Activated naive CD4-positive, alpha-beta T cell treated with anti-CD3 and anti-CD28 coated beads for 36 hours (primary cell): ENCODE measurements around the gene ANKRD13C. TPM values are rescaled to one million over a fixed set of nuclear protein-coding genes. Genes with fewer than 3 reads are reported as not detected.
"Not testable (repeated sequence)": the region's sequence is repeated elsewhere in the genome, so short reads cannot be mapped to it uniquely, and the experiment has no call there.

Experiments used
- CTCF ChIA-PET: fragments of 350-600 bp; sonication (Branson Sonifier 250); formaldehyde crosslinking; loops from one replicate; lab custom pipeline; 2021; ENCODE audit warnings: antibody characterized with exemption; lab: Charles Lee
- DNase-seq: peaks from one replicate; pipeline ENCODE4 v3.0.0-alpha.2; 2020
- H3K27ac Mint-ChIP-seq: one replicate; pipeline ENCODE4 v1.8.0; 2021; ENCODE audit warnings: mild to moderate bottlenecking, mixed read lengths
- H3K27me3 Mint-ChIP-seq: one replicate; pipeline ENCODE4 v1.8.0; 2021; ENCODE audit warnings: low read depth, mixed read lengths
- H3K36me3 Mint-ChIP-seq: one replicate; pipeline ENCODE4 v1.8.0; 2021; ENCODE audit warnings: low read depth, mixed read lengths
- H3K4me1 Mint-ChIP-seq: one replicate; pipeline ENCODE4 v1.8.0; 2021; ENCODE audit warnings: low read depth, mixed read lengths
- H3K4me3 Mint-ChIP-seq: one replicate; pipeline ENCODE4 v1.8.0; 2021; ENCODE audit warnings: mild to moderate bottlenecking, moderate library complexity, mixed read lengths
- H3K9me3 Mint-ChIP-seq: one replicate; pipeline ENCODE4 v1.8.0; 2021; ENCODE audit warnings: mixed read lengths
- intact Hi-C: fragments of 100-400 bp; cut with micrococcal nuclease; formaldehyde crosslinking; loops from one replicate; pipeline ENCODE4 v1.15.1; 2023
- total RNA-seq, 2 experiments: library from RNA; stranded (reverse); gene quantifications; one replicate each; pipeline ENCODE4 v1.2.3, GENCODE V29; 2021

The ANKRD13C gene
- total RNA-seq, 2 experiments from 2014 or later = 9.2 to 10.3 TPM

GRCh38 chr1:70382682-70383081 is 28.2 kb upstream of the ANKRD13C start:
- H3K9me3 Mint-ChIP-seq = no peaks in the 10 kb centered on the region
- no peak for DNase-seq
- H3K4me3 Mint-ChIP-seq = no peak overlapping the region
- no peaks in the 10 kb centered on the region for H3K36me3 Mint-ChIP-seq
- CTCF ChIA-PET = interaction anchor here (0.8 kb wide), 1 partner anchor 241 kb away, joined by 3 read pairs; no protein-coding TSS in a partner anchor
- intact Hi-C loops = no loop called here
- H3K4me1 Mint-ChIP-seq = no peaks in the 10 kb centered on the region
- H3K27ac Mint-ChIP-seq = no peak overlapping the region
- peaks cover 3% of the 10 kb centered on the region for H3K27me3 Mint-ChIP-seq

DNA sequence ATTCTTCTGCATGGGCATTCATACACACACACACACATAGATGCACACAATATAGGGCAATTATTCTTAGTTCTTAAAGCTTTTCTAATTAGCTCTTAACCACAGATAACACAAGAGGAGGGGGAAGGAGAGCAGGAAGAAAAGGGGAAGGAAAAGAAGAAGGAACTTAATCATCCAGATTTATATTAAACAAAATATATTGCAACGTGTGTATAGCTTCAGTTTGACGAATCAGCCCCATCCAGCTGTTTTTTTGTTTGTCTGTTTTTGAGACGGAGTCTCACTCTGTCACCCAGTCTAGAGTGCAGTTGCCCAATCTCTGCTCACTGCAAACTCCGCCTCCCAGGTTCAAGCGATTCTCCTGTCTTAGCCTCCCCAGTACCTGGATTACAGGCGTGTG is 21.7 kb upstream of the ANKRD13C start:
- CTCF ChIA-PET = no interaction called here
- Mint-ChIP-seq H3K36me3 (no peaks in the 10 kb centered on the region), H3K27ac (no peak overlapping the region)

DNA sequence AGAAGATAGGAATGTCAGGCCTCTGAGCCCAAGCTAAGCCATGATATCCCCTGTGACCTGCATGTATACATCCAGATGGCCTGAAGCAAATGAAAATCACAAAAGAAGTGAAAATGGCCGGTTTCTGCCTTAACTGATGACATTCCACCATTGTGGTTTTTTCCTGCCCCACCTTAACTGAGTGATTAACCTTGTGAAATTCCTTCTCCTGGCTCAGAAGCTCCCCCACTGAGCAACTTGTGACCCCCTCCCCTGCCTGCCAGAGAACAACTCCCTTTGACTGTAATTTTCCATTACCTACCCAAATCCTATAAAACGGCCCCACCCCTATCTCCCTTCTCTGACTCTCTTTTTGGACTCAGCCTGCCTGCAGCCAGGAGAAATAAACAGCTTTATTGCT is 19.1 kb upstream of the ANKRD13C start:
- DNase-seq, H3K4me1 Mint-ChIP-seq, H3K27me3 Mint-ChIP-seq, CTCF ChIA-PET, H3K9me3 Mint-ChIP-seq, H3K36me3 Mint-ChIP-seq, intact Hi-C loops, H3K27ac Mint-ChIP-seq, H3K4me3 Mint-ChIP-seq: not testable (repeated sequence)

More for the DNA sequence above, 21.7 kb upstream of the ANKRD13C start:
- DNase-seq = no peak
- intact Hi-C loops = no loop called here
- Mint-ChIP-seq H3K4me3 (no peak overlapping the region), H3K9me3 (no peaks in the 10 kb centered on the region), H3K4me1 (no peaks in the 10 kb centered on the region), H3K27me3 (no peaks in the 10 kb centered on the region)

DNA sequence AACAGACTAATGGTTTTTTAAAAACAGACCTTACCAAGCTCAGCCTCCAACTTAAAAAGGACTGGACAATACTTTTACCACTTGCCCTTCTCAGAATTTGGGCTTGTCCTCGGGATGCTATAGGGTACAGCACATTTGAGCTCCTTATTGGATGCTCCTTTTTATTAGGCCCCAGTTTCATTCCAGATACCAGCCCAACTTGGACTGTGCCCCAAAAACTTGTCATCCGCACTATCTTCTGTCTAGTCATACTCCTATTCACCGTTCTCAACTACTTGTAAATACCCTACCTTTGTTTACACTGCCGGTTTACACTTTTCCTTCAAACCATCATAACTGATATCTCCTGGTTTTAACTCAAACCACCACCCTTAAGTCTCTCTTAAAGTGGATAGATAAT is 17.9 kb upstream of the ANKRD13C start:
- H3K4me3 Mint-ChIP-seq = no peak overlapping the region
- peaks cover 3% of the 10 kb centered on the region for H3K36me3 Mint-ChIP-seq
- no peaks in the 10 kb centered on the region for H3K4me1 Mint-ChIP-seq
- intact Hi-C loops = no loop called here
- H3K27ac Mint-ChIP-seq = no peak overlapping the region
- CTCF ChIA-PET = interaction anchor here (0.6 kb wide), 2 partner anchors 14 to 151 kb away, joined by 3 to 6 read pairs; partner anchors contain the start of gene SRSF11
- no peaks in the 10 kb centered on the region for H3K27me3 Mint-ChIP-seq
- no peak for DNase-seq
- no peaks in the 10 kb centered on the region for H3K9me3 Mint-ChIP-seq

DNA sequence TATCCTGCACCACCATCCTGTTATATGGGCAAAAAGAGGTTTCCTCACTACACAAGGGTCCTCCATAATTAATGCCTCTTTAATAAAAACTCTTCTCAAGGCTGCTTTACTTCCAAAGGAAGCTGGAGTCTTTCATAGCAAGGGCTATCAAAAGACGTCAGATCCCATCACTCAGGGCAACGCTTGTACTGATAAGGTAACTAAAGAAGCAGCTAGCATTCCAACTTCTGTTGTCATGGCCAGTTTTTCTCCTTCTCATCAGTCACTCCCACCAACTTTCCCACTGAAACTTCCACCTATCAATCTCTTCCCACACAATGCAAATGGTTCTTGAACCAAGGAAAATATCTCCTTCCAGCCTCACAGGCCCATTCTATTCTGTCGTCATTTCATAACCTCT is 17.1 kb upstream of the ANKRD13C start:
- H3K4me1 Mint-ChIP-seq, H3K4me3 Mint-ChIP-seq, H3K36me3 Mint-ChIP-seq, H3K27ac Mint-ChIP-seq, H3K27me3 Mint-ChIP-seq, intact Hi-C loops, CTCF ChIA-PET, DNase-seq, H3K9me3 Mint-ChIP-seq: not testable (repeated sequence)

- CTCF ChIA-PET, H3K4me1 Mint-ChIP-seq, intact Hi-C loops, H3K4me3 Mint-ChIP-seq, H3K27me3 Mint-ChIP-seq, DNase-seq, H3K9me3 Mint-ChIP-seq, H3K27ac Mint-ChIP-seq, H3K36me3 Mint-ChIP-seq: not testable (repeated sequence)
These were observed 12.9 kb upstream of the ANKRD13C start for GRCh38 chr1:70367397-70367796.

DNA sequence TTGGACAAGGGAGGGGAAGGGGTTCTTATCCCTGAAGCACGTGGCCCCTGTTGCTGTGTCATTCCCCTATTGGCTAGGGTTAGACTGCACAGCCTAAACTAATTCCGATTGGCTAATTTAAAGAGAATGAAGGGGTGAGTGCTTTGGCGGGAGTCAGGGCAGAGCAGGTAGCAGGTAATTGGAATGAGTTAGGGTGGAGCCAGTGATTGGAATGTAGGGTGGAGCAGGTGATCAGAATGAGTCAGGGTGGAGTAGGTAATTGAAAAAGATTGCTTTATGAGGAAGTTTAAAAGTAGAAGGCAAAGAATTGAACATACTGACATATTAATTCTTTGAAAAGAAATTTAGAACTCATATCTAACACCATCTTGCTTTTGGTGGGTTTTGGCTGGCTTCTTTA is 12.5 kb upstream of the ANKRD13C start:
- DNase-seq, H3K4me3 Mint-ChIP-seq, H3K4me1 Mint-ChIP-seq, CTCF ChIA-PET, intact Hi-C loops, H3K9me3 Mint-ChIP-seq, H3K27ac Mint-ChIP-seq, H3K27me3 Mint-ChIP-seq, H3K36me3 Mint-ChIP-seq: not testable (repeated sequence)

- H3K9me3 Mint-ChIP-seq, H3K4me1 Mint-ChIP-seq, CTCF ChIA-PET, intact Hi-C loops, H3K36me3 Mint-ChIP-seq, H3K27me3 Mint-ChIP-seq, H3K4me3 Mint-ChIP-seq, DNase-seq, H3K27ac Mint-ChIP-seq: not testable (repeated sequence)
These were observed 12.0 kb upstream of the ANKRD13C start for GRCh38 chr1:70366425-70366952.

GRCh38 chr1:70364439-70364838 is 9.9 kb upstream of the ANKRD13C start:
- CTCF ChIA-PET = no interaction called here
- Mint-ChIP-seq H3K4me3 (no peak overlapping the region), H3K27me3 (no peaks in the 10 kb centered on the region), H3K27ac (no peak overlapping the region), H3K36me3 (peaks cover 6% of the 10 kb centered on the region), H3K4me1 (no peaks in the 10 kb centered on the region), H3K9me3 (no peaks in the 10 kb centered on the region)
- no peak for DNase-seq
- intact Hi-C loops = no loop called here

GRCh38 chr1:70361727-70362398 is 7.3 kb upstream of the ANKRD13C start:
- Mint-ChIP-seq H3K4me1 (no peaks in the 10 kb centered on the region), H3K9me3 (no peaks in the 10 kb centered on the region), H3K27ac (no peak overlapping the region), H3K27me3 (no peaks in the 10 kb centered on the region), H3K36me3 (peaks cover 3% of the 10 kb centered on the region), H3K4me3 (no peak overlapping the region)
- CTCF ChIA-PET = no interaction called here
- intact Hi-C loops = no loop called here
- no peak for DNase-seq

GRCh38 chr1:70360321-70360720 is 5.8 kb upstream of the ANKRD13C start:
- CTCF ChIA-PET = no interaction called here
- Mint-ChIP-seq H3K4me3 (no peak overlapping the region), H3K36me3 (peaks cover 6% of the 10 kb centered on the region), H3K27ac (no peak overlapping the region), H3K27me3 (no peaks in the 10 kb centered on the region), H3K4me1 (peaks cover 9% of the 10 kb centered on the region), H3K9me3 (no peaks in the 10 kb centered on the region)
- intact Hi-C loops = no loop called here
- DNase-seq = no peak

DNA sequence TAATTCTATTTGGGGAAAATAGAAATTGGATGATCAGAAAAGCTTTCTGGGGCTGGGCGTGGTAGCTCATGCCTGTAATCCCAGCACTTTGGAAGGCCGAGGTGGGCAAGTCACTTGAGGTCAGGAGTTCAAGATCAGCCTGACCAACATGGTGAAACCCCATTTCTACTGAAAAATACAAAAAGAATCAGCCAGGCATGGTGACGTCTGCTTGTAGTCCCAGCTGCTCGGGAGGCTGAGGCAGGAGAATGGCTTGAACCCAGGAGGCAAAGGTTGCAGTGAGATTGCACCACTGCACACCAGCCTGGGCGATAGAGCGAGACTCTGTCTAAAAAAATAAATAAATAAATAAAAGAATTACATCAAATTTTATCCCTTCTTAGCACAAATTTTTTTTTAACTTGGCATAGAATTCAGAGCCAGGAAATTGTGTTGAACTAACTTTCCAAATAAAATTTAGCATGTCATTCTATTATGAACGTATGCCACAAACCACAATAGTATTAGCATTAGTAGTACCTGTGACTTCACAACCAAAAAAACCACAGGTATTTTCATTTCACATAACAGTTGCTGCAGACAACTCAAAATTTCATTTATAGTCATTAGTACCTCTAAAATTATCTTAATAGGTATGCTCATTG is 4.5 kb upstream of the ANKRD13C start:
- H3K4me1 Mint-ChIP-seq = peaks cover 14% of the 10 kb centered on the region
- CTCF ChIA-PET = no interaction called here
- DNase-seq = no peak
- no peak overlapping the region for H3K27ac Mint-ChIP-seq
- H3K27me3 Mint-ChIP-seq = no peaks in the 10 kb centered on the region
- peaks cover 10% of the 10 kb centered on the region for H3K36me3 Mint-ChIP-seq
- intact Hi-C loops = loop anchor here (2.0 kb wide), 1 partner anchor 38 kb away; no protein-coding TSS in a partner anchor
- no peak overlapping the region for H3K4me3 Mint-ChIP-seq
- no peaks in the 10 kb centered on the region for H3K9me3 Mint-ChIP-seq

DNA sequence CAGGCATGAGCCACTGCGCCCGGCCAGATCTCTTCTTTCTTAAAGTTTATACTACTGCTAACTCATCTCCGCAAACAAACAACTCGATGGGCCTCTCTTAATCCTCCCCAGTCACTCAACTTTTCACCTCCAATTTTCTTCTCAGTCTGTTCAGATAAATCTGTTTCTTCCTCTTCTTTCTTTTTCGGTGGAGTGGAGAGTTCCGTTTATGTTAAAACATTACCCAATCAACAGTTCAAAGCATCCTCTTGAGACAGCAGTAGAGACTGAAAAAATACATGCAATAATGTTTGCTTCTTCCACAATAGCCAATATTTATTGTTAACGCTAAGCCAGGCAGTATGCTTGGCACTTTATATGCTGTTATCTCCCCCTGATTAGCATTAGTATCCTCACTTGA is 1.4 kb upstream of the ANKRD13C start:
- peak overlapping the region; percentile 98 for H3K4me3 Mint-ChIP-seq
- peaks cover 12% of the 10 kb centered on the region for H3K36me3 Mint-ChIP-seq
- intact Hi-C loops = loop anchor here (2.0 kb wide), 1 partner anchor 109 kb away; no protein-coding TSS in a partner anchor
- H3K9me3 Mint-ChIP-seq = no peaks in the 10 kb centered on the region
- H3K27me3 Mint-ChIP-seq = no peaks in the 10 kb centered on the region
- H3K27ac Mint-ChIP-seq = peak overlapping the region; percentile 99
- peaks cover 27% of the 10 kb centered on the region for H3K4me1 Mint-ChIP-seq
- no peak for DNase-seq
- CTCF ChIA-PET = no interaction called here
